ENCODE measurements around the gene FTCDNL1.
A peak's percentile ranks its signal among the peaks of the same experiment; 100 is the strongest.

FTCDNL1 gene

DNA sequence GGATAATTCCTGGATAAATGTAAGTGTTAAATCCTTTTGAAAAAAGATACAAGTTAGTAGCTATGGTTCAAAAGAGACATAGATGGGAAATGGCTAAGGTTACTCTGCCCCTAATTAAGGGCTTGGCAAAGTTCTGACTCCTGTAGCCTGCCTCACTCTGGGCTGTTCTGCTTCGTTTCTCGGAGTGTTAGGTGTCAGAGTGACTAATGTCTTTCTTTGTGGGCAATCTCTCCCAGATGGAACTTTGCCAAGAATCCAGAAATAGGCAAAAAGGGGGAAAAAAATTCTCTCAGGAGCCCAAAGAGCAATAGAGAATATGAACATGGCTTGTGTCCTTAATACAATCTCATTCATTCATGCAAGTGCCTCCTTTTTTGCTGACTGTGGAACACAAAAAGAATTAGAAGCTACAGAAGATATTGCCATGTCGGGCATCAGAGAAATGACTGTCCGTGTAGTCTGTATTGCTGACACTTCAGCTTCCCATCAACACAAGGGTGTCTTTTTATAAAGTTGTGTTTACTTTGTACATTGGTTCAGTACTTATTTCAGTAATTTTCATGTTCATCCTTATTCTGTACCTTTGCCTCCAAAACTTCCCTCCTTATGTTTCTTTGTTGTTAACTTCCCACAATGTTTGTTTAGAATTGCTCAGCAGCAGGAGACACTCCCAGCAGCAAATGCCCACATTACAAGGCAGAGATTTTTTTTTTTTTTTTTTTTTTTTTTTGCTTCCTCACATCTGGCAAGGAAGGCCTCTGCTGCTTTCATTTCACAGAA is 134.0 kb downstream of the FTCDNL1 start:
- DNase-seq: peak; percentile 10

DNA sequence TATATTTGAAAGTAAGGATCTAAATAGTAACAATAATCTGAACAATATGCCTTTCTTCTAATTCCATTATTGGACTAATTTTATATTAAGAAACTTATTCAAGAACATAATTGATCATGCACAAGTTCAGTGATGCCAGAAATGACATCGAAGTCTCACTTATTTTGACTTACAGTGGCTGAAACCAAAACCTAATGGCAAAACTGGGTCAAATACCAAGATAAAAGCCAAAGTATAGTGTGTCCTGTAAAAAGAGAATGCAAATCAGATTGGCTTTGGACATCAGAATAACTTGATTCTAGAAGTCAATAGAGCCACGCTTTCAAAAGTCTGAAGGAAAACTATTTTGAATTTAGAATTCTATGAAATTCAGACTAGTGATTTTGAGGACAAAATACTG is 137.2 kb downstream of the FTCDNL1 start:
- no peak for DNase-seq
- in situ Hi-C loops (cut with HindIII; ENCODE audit: low pct_ligation_motif_present, low pct_unique_long_range_greater_than_20kb, low sequenced_read_pairs): no loop called here

More for the DNA sequence above, 134.0 kb downstream of the FTCDNL1 start:
- in situ Hi-C loops (cut with HindIII; ENCODE audit: low pct_ligation_motif_present, low pct_unique_long_range_greater_than_20kb, low sequenced_read_pairs): no loop called here

DNA sequence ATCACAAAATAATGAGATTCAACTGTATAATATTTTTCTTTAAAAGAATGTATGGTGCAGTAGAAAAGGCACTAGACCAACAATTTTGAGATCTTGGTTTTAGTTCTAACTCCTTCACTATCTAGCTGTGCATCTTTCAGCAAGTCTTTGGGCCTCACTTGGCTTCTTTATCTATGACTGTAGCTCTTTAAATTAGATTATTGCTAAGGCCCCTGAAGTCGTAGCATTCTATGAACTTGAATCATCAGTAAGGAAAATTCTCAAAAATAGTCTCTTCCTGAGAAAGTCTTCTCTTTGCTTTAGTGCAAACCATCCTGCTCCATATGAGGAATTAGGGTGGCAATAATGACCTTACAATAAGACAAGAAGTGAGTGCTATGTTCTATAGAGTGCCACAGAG is 140.4 kb downstream of the FTCDNL1 start:
- DNase-seq: no peak
- in situ Hi-C loops (cut with HindIII; ENCODE audit: low pct_ligation_motif_present, low pct_unique_long_range_greater_than_20kb, low sequenced_read_pairs): no loop called here
